NAMALWA (cell line): Measurements from ENCODE around the gene RFX2.
"Not testable (repeated sequence)": the region's sequence is repeated elsewhere in the genome, so short reads cannot be mapped to it uniquely, and the experiment has no call there.

ENCODE experiments used
- DNase-seq: peaks from one replicate; pipeline ENCODE4 v3.0.0-alpha.2; 2015; ENCODE audit warnings: low spot score

The RFX2 gene

GRCh38 chr19:6074709-6075403, 35.4 kb downstream of the RFX2 start:
- DNase-seq = no peak

DNA sequence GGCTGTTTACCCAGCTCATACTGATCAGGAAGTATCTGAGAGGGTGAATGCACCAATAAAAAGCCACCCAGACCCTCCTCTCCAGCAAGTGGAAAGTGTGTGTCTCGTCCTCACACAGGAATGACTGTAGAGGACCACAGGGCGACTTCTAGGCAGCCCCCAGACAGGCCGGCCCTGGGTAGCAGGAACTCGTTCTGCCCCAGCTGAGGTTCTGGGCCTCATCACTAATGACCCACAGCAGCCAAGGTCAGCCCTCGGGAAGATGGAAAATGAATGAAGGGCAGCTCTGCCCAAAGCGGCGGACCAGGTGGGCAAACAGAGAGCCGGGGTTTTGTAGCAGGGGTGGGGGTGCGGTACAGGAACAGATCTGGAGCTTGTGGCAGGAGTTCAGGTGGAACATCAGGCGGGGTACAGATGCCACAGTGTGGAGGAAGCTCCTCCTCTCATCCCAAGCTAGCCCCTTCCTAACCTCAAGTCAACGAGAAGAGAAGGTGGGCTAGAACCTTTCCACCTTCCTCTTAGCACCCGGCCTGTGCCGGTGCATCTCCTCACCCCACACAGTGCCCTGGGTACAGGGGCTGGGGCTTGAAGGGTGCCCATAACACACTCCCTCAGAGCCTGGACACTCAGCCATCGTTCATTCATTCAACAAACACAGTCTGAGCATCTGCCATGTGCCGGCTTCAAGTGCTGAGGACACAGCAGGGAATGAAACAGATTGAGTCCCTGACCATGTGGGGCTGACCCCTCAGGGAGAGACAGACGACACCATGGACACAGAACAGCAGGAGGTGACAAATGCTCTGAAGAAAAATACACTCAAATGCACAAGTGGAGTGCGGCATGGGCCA, 36.2 kb downstream of the RFX2 start:
- DNase-seq = no peak

- not testable (repeated sequence) for DNase-seq
Measured at GRCh38 chr19:6073233-6073632, 37.1 kb downstream of the RFX2 start.

GRCh38 chr19:6071875-6072274, 38.4 kb downstream of the RFX2 start:
- DNase-seq = no peak

DNA sequence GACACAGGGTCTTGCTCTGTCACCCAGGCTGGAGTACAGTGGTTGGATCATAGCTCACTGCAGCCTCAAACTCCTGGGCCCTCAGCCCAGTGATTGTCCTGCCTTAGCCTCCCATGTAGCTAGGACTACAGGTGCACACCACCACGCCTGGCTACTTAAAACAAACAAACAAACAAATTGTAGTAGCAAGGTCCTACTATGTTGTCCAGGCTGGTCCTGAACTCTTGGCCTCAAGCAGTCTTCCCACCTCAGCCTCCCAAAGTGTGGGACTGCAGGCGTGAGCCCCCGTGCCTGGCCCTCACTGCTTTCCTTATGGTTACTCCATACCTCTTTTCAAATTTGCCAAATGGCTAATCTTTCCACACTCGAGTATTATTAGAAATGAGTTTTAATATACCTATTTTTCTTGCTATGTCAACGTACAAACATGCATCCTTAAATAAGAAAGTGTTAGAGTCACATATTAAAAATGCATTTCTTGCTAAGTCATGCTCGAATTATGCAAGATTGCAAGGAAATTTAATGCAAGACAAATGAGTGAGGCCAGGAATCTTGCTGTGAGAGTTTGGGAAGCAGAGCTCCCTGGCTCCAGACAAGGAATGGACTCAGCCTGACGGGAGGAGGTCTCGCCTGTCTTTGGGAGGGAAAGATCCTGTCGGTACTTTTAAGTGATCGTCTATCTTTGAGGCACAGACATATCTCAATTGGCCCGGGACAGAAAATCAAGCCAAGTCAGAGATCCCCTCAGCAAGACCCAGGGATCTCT, 39.4 kb downstream of the RFX2 start:
- DNase-seq = no peak

GRCh38 chr19:6070207-6070681, 40.1 kb downstream of the RFX2 start:
- peak; percentile 36 for DNase-seq

GRCh38 chr19:6069268-6069791, 41.0 kb downstream of the RFX2 start:
- DNase-seq = peak; percentile 76

DNA sequence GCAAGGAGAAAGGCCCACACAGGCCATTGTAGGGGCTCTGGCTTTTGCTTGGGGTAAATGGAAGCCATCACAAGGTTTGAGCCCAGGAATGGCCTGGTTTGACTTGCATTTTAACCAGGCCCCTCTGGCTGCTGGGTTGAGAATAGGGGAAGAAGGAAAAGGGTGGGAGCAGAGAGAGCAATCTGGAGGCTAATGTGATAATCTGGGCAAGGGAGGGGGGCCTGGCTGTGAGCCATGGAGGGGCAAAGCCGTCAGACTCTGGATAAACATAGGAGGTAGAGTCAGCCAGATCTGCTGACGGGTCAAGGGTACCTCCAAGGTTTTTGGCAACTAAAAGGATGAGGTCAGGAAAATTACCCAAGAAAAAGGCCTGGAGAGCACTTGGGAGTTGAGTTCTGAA, 41.6 kb downstream of the RFX2 start:
- no peak for DNase-seq

DNA sequence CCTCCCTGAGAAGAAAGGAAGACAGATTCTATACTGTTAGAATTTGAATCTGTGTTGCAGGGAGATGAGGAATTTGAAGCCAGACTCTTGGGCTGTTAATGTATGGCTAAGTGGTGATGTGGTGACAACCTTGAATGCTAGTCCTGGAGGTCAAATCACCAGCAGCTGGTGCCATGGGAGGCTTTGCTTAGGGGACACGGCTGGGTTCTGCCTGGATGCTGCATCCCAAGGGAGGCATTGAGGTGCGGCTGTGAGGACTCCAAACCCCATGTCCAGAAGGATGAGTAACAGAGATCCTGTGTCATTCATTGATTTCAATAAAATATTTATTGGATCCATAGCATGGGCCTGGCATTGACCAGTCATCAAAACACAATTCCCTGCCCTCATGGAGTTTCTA, 42.3 kb downstream of the RFX2 start:
- no peak for DNase-seq

DNA sequence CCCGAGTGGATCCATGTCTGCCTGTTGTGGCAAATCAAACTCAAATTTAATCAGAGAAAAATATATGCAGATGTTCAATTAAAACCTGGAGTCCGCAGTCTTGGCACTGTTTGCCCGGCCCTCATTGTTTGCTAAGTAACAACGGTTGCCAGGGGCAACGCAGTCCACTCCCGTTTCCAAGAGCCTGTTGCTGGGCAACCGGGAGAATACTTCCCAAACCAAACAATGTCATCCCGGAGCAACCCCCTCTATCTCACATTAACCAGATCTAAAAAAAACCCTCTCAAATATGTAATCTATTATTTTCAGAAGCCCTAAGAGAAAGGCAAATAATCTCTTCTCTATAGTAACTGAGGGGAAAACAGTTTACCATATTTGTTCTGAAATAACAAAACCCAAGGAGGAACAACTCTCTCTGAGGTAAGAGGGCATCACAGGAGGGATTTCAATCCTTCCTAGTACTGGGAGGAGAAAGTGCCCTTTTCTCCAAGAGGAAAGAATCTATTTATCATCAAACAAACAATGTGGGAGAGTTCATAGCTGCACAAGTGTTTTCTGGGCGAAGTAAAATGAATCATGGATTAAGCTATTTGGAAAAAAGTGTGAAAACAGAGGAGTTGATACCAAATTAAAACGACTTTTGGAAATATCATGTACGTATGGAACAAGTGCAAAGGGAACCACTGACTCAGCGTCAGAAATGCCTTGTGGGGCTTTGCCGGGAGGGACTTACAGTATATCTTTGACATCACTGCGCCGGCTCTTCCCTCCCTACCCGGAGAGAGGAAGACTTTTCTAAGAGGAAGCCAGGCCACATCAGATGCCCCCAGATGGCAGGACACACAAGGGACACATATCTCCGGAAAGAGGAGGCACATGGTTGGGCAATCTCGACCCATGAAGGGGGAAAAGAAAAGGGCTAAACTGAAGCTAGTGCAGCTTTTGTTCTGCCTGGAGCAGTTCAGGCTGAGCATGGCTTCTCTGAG, 43.3 kb downstream of the RFX2 start:
- no peak for DNase-seq

DNA sequence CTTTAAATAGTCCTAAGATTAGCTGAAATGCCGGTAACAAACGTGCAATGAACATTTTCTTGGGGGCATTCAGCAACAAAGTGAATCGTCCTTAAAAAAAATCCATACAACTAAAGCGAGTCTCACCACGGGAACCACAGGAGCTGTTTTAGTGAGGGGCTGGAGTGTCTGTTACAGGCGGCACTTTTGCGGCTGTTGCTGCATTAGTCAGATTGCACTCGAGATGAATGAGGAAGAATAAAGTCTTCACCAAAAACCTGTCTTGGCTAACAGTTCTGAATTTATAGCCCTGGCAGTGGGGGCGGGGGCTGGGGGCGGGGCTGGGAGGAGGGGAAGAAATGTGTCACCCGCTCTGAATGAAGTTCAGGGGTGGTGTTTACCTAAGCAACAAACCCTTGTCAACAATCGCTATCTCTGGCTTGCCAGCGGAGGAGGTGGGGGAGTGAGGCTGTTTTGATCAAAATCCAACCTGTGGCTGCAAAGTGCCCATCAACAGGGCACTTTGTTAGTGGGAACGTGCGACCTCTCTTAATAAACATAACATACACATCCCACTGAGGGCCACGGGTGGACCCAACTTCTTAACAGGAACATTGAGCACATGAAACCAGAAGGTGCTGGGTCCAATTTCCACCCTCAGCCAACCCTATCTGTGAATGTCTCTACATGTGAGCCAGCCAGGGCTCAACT, 44.5 kb downstream of the RFX2 start:
- no peak for DNase-seq

GRCh38 chr19:6064336-6065073, 45.8 kb downstream of the RFX2 start:
- no peak for DNase-seq

DNA sequence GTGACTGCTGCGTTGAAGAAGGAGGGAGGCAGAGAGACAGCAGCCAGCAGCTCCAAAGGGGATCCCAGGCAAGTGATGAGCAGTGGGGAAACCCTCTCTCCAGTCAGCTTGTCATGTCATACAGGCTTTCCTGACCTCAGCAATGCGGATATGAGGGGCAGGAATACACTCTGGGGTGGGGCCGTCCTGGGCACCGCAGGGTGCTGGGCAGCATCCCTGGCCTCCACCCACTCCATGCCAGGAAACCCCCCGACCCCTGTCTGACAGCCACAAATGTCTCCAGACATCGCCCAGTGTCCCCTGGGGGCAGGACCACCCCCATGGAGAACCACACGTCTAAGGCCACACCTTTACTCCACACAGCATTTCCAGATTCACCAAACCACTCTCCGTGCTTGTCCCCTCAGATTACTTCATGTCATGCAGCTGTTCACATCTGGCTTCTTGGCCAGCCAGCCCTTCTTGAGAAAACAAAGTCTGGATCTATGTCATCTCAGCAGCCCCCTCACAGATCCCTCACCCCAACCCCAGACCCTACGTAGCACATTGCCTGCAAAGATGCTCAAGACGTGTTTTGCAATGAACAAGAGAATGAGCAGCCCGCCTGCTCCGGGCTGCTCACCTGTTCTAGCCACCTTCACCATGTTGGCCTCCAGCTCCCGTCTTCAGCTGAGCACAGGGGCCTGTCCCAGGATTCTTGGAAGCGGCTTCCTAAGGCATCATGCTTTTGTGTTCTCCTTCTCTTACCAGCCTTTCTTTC, 46.5 kb downstream of the RFX2 start:
- DNase-seq = no peak

- no peak for DNase-seq
Measured at GRCh38 chr19:6062961-6063575, 47.2 kb downstream of the RFX2 start.

- no peak for DNase-seq
Measured at GRCh38 chr19:6062274-6062673, 48.0 kb downstream of the RFX2 start.

DNA sequence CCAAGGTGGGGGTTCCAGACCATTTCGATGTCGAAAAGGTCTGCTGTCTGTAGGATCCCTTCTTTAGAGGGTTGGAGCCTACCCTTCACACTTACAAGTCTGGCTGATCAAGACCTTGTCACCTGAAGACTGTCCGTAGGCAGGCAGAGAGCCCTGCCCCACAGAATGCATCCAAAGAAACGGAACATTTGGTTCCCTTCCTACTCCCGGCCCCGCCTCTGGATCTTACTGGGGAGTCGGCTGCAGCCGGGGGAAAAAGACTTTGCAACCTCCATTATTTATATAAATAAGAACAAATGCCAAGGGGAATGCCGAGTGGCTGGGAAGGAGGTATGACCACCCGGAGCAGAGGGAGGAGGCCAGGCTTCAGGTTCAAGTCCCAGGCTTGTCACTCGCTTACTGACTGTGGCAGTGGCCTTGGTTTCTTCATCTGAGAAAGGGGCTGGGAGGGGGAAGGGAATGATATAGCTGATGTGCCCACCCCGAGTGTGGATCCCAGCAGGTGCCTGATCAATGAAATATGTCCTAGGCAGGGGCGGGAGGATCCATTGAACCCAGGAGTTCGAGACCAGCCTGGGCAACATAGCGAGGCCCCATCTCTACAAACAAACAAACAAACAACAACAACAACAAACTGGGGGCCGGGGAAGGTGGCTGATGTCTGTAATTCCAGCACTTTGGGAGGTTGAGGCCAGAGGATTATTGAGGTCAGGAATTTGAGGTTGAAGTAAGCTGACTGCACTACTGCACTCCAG, 48.7 kb downstream of the RFX2 start:
- DNase-seq = no peak

- DNase-seq = no peak
Measured at GRCh38 chr19:6060600-6061375, 49.5 kb downstream of the RFX2 start.
